H1 (cell line): ENCODE data around the gene TBC1D22A. TPM values are rescaled to one million over a fixed set of nuclear protein-coding genes. Genes with fewer than 3 reads are reported as not detected.

Source experiments
- CTCF ChIA-PET: fragments of 300-600 bp; sonication (Branson Sonifier 250); formaldehyde crosslinking; loops from one replicate; lab custom pipeline; 2021; ENCODE audit not compliant: partially characterized antibody; lab: Charles Lee
- POLR2A ChIA-PET: fragments of 300-600 bp; sonication (Branson Sonifier 250); formaldehyde crosslinking; loops from one replicate; lab custom pipeline; 2021; ENCODE audit warnings: inconsistent platforms; ENCODE audit not compliant: partially characterized antibody; lab: Charles Lee
- DNase-seq, 2 experiments: peaks; one replicate each; pipeline versions ENCODE4 v3.0.0 to v3.0.0-alpha.2; 2010 to 2022; ENCODE audit warnings: low spot score in 2 of 2, low read depth in 1 of 2, mixed read lengths in 1 of 2
- FAIRE-seq: peaks from 2 replicates; lab custom pipeline; 2011; peaks lifted over from hg19 to GRCh38; lab: Jason Lieb, UNC
- H2AFZ ChIP-seq: 2 replicates; pipeline ENCODE4 v1.8.1; 2012; ENCODE audit warnings: low read length, inconsistent platforms
- H2AK5ac ChIP-seq: 2 replicates; pipeline ENCODE4 v1.6.1; 2013; ENCODE audit warnings: low read depth, low read length
- H2BK120ac ChIP-seq: replicated peaks from 2 replicates; pipeline ENCODE3; 2013; ENCODE audit warnings: low read depth, low read length, inconsistent platforms
- H2BK12ac ChIP-seq: 2 replicates; pipeline ENCODE4 v1.6.1; 2013; ENCODE audit warnings: low read depth, low read length
- H2BK15ac ChIP-seq: 2 replicates; pipeline ENCODE4 v1.6.1; 2013; ENCODE audit warnings: low read length
- H2BK20ac ChIP-seq: 2 replicates; pipeline ENCODE4 v1.6.1; 2013; ENCODE audit warnings: low read length
- H2BK5ac ChIP-seq: 2 replicates; pipeline ENCODE4 v1.6.1; 2013; ENCODE audit warnings: low read depth, low read length
- H3K14ac ChIP-seq: 2 replicates; pipeline ENCODE4 v1.6.1; 2013; ENCODE audit warnings: inconsistent platforms; ENCODE audit not compliant: insufficient read length
- H3K18ac ChIP-seq: 2 replicates; pipeline ENCODE4 v1.6.1; 2013; ENCODE audit warnings: low read length; ENCODE audit errors: extremely low read depth
- H3K23ac ChIP-seq: 2 replicates; pipeline ENCODE4 v1.6.1; 2013; ENCODE audit warnings: inconsistent platforms; ENCODE audit not compliant: insufficient read length
- H3K23me2 ChIP-seq: 2 replicates; pipeline ENCODE4 v1.6.1; 2013; ENCODE audit warnings: low read depth, low read length
- H3K27ac ChIP-seq: 2 replicates; pipeline ENCODE4 v1.6.1; 2011; ENCODE audit warnings: low read depth, low read length, inconsistent platforms
- H3K27me3 ChIP-seq, 4 experiments: replicated peaks in 1 of 4; 1 replicate in 1 of 4; 2 replicates in 3 of 4; pipeline versions ENCODE4 v1.6.1 to v1.8.1; 2011 to 2013; ENCODE audit warnings: low read length in 3 of 4, mild to moderate bottlenecking in 3 of 4, inconsistent platforms in 2 of 4, mixed read lengths in 2 of 4, moderate library complexity in 1 of 4; ENCODE audit not compliant: control insufficient read depth in 3 of 4, insufficient read depth in 3 of 4; ENCODE audit errors: extremely low read depth in 1 of 4
- H3K36me3 ChIP-seq, 4 experiments: 2 replicates each; pipeline versions ENCODE4 v1.6.1 to v1.8.1; 2011 to 2013; ENCODE audit warnings: mild to moderate bottlenecking in 4 of 4, low read length in 3 of 4, moderate library complexity in 2 of 4, control low read depth in 1 of 4, inconsistent platforms in 1 of 4; ENCODE audit not compliant: insufficient read depth in 4 of 4, control insufficient read depth in 2 of 4
- H3K4ac ChIP-seq: replicated peaks from 2 replicates; pipeline ENCODE3; 2013; ENCODE audit warnings: low read length, low read depth, mixed read lengths, inconsistent platforms; ENCODE audit not compliant: insufficient read length
- H3K4me1 ChIP-seq, 4 experiments: replicated peaks in 1 of 4; 1 replicate in 1 of 4; 2 replicates in 3 of 4; pipeline versions ENCODE4 v1.6.1 to v1.8.1; 2011 to 2013; ENCODE audit warnings: low read length in 3 of 4, inconsistent platforms in 2 of 4, mixed read lengths in 1 of 4; ENCODE audit not compliant: insufficient read depth in 4 of 4, control insufficient read depth in 3 of 4
- H3K4me2 ChIP-seq, 2 experiments: 2 replicates each; pipeline versions ENCODE4 v1.6.1 to v1.8.1; 2011 to 2013; ENCODE audit warnings: low read depth in 2 of 2, low read length in 2 of 2, control low read depth in 1 of 2, inconsistent platforms in 1 of 2, mild to moderate bottlenecking in 1 of 2; ENCODE audit not compliant: insufficient read depth in 1 of 2
- H3K4me3 ChIP-seq, 4 experiments: fragments of 200-600, 300-600 bp in 1 of 4; sonication (generic), shearing (Covaris generic), sonication (Bioruptor Twin) in 1 of 4; 2 replicates each; pipeline versions ENCODE4 v1.5.1 to v1.8.1; 2011 to 2016; ENCODE audit warnings: low read length in 4 of 4, low read depth in 3 of 4, control low read depth in 2 of 4, inconsistent platforms in 2 of 4, mild to moderate bottlenecking in 2 of 4, mixed read lengths in 1 of 4, moderate library complexity in 1 of 4; ENCODE audit not compliant: insufficient read depth in 2 of 4; ENCODE audit errors: extremely low read depth in 1 of 4
- H3K56ac ChIP-seq: replicated peaks from 2 replicates; pipeline ENCODE3; 2013; ENCODE audit warnings: low read depth, mild to moderate bottlenecking, mixed read lengths, low read length, inconsistent platforms; ENCODE audit not compliant: insufficient read length
- H3K79me1 ChIP-seq: 2 replicates; pipeline ENCODE4 v1.6.1; 2013; ENCODE audit warnings: low read depth, low read length, control low read depth
- H3K79me2 ChIP-seq, 2 experiments: 2 replicates each; pipeline versions ENCODE4 v1.6.1 to v1.8.1; 2012 to 2013; ENCODE audit warnings: low read length in 2 of 2, mild to moderate bottlenecking in 2 of 2, inconsistent platforms in 1 of 2; ENCODE audit not compliant: insufficient read depth in 2 of 2, control insufficient read depth in 1 of 2
- H3K9ac ChIP-seq, 4 experiments: replicated peaks in 1 of 4; 1 replicate in 1 of 4; 2 replicates in 3 of 4; pipeline versions ENCODE4 v1.6.1 to v1.8.1; 2011 to 2013; ENCODE audit warnings: low read depth in 3 of 4, low read length in 3 of 4, control low read depth in 2 of 4, mild to moderate bottlenecking in 2 of 4, moderate library complexity in 2 of 4, inconsistent platforms in 1 of 4; ENCODE audit errors: extremely low read depth in 1 of 4
- H3K9me3 ChIP-seq, 2 experiments: 2 replicates each; pipeline versions ENCODE4 v1.6.1 to v1.8.1; 2012 to 2013; ENCODE audit warnings: mild to moderate bottlenecking in 2 of 2, moderate library complexity in 2 of 2, control low read depth in 1 of 2, inconsistent platforms in 1 of 2, low read depth in 1 of 2, low read length in 1 of 2, mixed read lengths in 1 of 2; ENCODE audit not compliant: insufficient read depth in 2 of 2
- H4K20me1 ChIP-seq, 2 experiments: replicated peaks in 1 of 2; 2 replicates each; pipeline versions ENCODE3 to v1.8.1; 2011 to 2013; ENCODE audit warnings: inconsistent platforms in 2 of 2, low read length in 2 of 2, mild to moderate bottlenecking in 1 of 2; ENCODE audit not compliant: insufficient read depth in 2 of 2, control insufficient read depth in 1 of 2
- H4K5ac ChIP-seq: 2 replicates; pipeline ENCODE4 v1.6.1; 2013; ENCODE audit warnings: low read length, low read depth, mixed read lengths, inconsistent platforms; ENCODE audit not compliant: insufficient read length
- H4K8ac ChIP-seq: 2 replicates; pipeline ENCODE4 v1.8.0; 2013; ENCODE audit warnings: mild to moderate bottlenecking, moderate library complexity, low read length, inconsistent platforms; ENCODE audit not compliant: insufficient read depth; ENCODE audit errors: extremely low read depth
- H4K91ac ChIP-seq: replicated peaks from 2 replicates; pipeline ENCODE3; 2013; ENCODE audit warnings: low read length, mixed read lengths, inconsistent platforms; ENCODE audit not compliant: insufficient read length
- CBX8 ChIP-seq: fragments of 300-800, 300-1000 bp; sonication (generic); IDR thresholded peaks from 2 replicates; pipeline ENCODE4 v1.7.1; 2016; ENCODE audit warnings: low read depth, low read length, borderline replicate concordance
- CEBPB ChIP-seq: IDR thresholded peaks from 2 replicates; pipeline ENCODE4 v1.6.1; 2012; ENCODE audit warnings: low read depth, low read length
- CHD1 ChIP-seq: IDR thresholded peaks from 2 replicates; pipeline ENCODE4 v1.6.1; 2012; ENCODE audit warnings: low read depth, low read length, improper control_type of control experiment
- KDM1A ChIP-seq: fragments of 200-600, 300-600 bp; sonication (generic); IDR thresholded peaks from 2 replicates; pipeline ENCODE4 v1.7.1; 2016; ENCODE audit warnings: mild to moderate bottlenecking, low read length, borderline replicate concordance
- TBP ChIP-seq: IDR thresholded peaks from 2 replicates; pipeline ENCODE4 v1.6.1; 2011; ENCODE audit warnings: low read depth, low read length, improper control_type of control experiment
- YY1 ChIP-seq: IDR thresholded peaks from 2 replicates; pipeline ENCODE4 v1.6.1; 2011; ENCODE audit warnings: low read depth, mild to moderate bottlenecking, low read length
- WGBS, 2 experiments: shearing (Covaris generic) in 1 of 2; methylation state at CpG; one replicate each; pipeline versions ENCODE4 v1.1.6 to v1.1.7; 2013 to 2015; ENCODE audit warnings: low lambda C conversion rate in 2 of 2, mixed read lengths in 2 of 2, inconsistent platforms in 1 of 2, low coverage in 1 of 2, missing lambda C conversion rate in 1 of 2; ENCODE audit not compliant: insufficient replicate concordance in 2 of 2, insufficient coverage in 1 of 2, insufficient read length in 1 of 2; ENCODE audit errors: extremely low coverage in 1 of 2, missing lambda C conversion rate in 1 of 2; 5-methylcytosine and 5-hydroxymethylcytosine counted together
- polyA plus RNA-seq, 7 experiments: library from polyadenylated mRNA; depleted of rRNA in 3 of 7; stranded (reverse) in 5 of 7; unstranded in 2 of 7; fragments of >200 nt in 5 of 7; fragments of 200-250 nt in 2 of 7; gene quantifications; 1 replicate in 5 of 7; 2 replicates in 1 of 7; 4 replicates in 1 of 7; pipeline versions ENCODE4 v1.2.1 to v1.2.3, GENCODE V29; 2011 to 2013; ENCODE audit warnings: missing spikeins in 2 of 7, mixed read lengths in 2 of 7
- total RNA-seq: library from RNA; stranded (reverse); fragmentation: NEBNext Ultra II Directional; extraction: Animal tissue kit (Norgen Biotek cat#: 25700); gene quantifications from 2 replicates; pipeline ENCODE4 v1.2.1, GENCODE V29; 2021

Gene TBC1D22A
- total and polyA plus RNA-seq, 2 of the 8 experiments (the other 6 are each of a cell fraction or from before 2014, with no cell fraction given), result 11.9 to 18.4 TPM

- ChIA-PET CTCF (interaction anchor here (0.9 to 1.9 kb wide), 5 partner anchors 12 to 307 kb away, joined by 3 to 6 read pairs (median 3); no protein-coding TSS in a partner anchor), POLR2A (no interaction called here)
- Histone ChIP-seq H3K9me3 (no peaks in the 10 kb centered on the region), H3K4me3 (no peak overlapping the region), H4K20me1 (no peaks in the 10 kb centered on the region), H3K27ac (no peak overlapping the region), H3K4ac (no peak overlapping the region), H3K4me1 (no peaks in the 10 kb centered on the region; a peak in 1 of 7 replicates), H3K23me2 (no peaks in the 10 kb centered on the region), H3K4me2 (no peak overlapping the region), H2BK15ac (no peak overlapping the region), H2BK12ac (no peak overlapping the region), H3K9ac (no peak overlapping the region), H2BK120ac (no peak overlapping the region), H4K5ac (no peak overlapping the region), H2BK20ac (no peak overlapping the region), H3K18ac (no peak overlapping the region), H2BK5ac (no peak overlapping the region), H3K14ac (no peak overlapping the region), H2AFZ (no peak overlapping the region), H2AK5ac (no peak overlapping the region), H3K23ac (no peak overlapping the region), H3K27me3 (no peaks in the 10 kb centered on the region), H3K79me1 (no peaks in the 10 kb centered on the region; the same call in 1 of the 2 replicates), H4K91ac (no peak overlapping the region), H3K79me2 (no peaks in the 10 kb centered on the region), H4K8ac (no peak overlapping the region; the same call in 1 of the 2 replicates), H3K36me3 (no peaks in the 10 kb centered on the region), H3K56ac (no peak overlapping the region)
- FAIRE-seq (no peak), DNase-seq (no peak)
- TF ChIP-seq CBX8, result no peak
- no peak for TF ChIP-seq YY1
- 0 out of 2 replicates have a peak, but pooled peaks have one; percentile 27 for TF ChIP-seq CEBPB
- no peak for TF ChIP-seq CHD1
- no peak for TF ChIP-seq TBP
- no peak for TF ChIP-seq KDM1A
- 88% methylated on average over 25 of the region's 25 CpGs; no CpG with 5 or more reads in 1 of the 2 experiments for WGBS, 2 experiments
These were observed 370.9 kb downstream of the TBC1D22A start for GRCh38 chr22:47133061-47133969.
